GM19099 (cell line): ENCODE data around the gene PKP1.

Source experiments
- POLR2A ChIP-seq: IDR thresholded peaks from 3 replicates; pipeline ENCODE4 v1.6.1; 2011; ENCODE audit warnings: low read depth; ENCODE audit not compliant: insufficient read length; ENCODE audit errors: extremely low read depth

Gene PKP1

DNA sequence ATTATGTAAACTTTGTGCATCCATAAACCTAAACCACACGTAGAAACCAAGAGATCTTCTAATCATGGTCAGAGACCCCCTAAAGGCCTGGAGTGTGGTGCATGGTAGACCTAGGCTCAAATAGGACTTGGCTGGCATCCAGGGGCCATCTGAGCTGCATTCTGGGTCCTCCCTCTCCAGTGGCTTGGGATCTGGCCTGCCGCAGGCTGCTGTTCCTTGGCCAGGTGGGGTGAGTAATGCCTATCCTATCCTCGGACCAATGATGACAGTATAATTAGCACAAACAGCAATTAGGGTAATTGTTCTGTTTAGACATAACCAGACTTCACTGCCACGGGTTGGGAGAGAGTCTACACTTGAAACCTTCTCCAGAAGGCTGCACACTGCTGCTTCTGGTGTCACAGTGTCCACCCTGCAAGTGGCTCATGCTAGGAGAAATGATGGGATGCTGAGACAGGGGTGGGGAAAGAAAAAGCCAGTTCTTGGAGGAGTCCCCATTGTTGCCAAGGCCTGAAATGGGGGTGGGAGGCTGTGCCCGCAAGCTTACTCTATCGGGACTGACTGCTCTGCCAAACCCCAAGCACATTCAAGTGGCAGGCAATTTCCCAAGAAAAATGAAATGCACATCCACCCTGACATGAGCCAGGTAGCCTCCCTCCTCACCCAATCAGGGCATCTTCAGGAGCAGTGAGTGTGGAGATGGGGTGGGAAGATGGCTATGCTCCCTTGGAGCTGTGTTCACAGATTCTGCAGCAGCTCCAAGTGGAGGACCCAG, 12.5 kb upstream of the PKP1 start:
- no peak for TF ChIP-seq POLR2A

DNA sequence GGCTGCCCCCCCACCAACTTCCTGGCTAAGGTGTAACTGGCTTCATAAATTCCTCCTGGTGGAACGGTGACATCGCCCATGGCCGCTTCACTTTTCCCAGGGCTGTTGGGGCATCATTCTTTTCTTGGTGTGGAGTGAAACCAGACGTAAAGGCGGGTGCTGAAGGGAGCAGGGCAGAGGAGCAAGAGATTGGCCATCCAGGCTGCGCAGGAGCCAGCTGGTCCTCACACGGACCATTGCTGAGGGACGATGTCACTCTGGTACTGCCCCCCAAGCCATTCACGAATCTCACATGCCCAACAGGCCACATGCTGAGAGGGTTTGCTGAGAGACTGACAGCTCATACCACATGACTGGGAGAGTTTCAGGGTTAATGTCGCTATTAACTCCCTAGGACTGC, 10.5 kb upstream of the PKP1 start:
- TF ChIP-seq POLR2A: no peak

DNA sequence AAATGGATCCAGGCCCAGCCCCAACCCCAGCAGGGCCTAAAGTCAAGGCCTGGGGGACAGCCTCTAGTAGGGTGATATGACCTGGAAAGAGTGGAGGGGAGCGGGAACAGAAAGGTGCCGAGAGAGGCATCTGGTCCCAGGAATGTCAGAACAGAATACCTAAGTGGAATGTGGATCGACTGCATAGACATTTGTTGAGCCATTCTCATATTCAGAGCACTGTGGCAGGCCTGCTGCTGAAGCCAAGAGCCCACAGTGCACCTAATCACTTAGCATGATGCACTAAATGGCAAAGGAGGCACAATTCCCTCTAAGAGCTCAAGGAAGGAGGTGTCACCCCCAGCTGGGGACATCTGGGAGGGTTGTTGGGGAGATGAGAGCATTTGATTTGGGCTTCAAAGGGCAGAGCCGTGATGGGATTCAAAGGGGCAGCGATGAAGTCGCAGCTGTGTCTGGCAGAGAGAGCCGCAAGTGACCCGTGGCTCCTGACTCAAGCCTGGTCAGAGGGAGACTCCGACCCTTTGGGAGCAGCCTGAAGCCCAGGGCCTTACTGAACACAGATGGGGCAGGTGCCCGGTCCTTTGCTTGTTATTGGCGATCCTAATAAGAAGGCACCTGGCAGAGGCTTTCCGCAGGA, 8.6 kb upstream of the PKP1 start:
- TF ChIP-seq POLR2A: no peak

DNA sequence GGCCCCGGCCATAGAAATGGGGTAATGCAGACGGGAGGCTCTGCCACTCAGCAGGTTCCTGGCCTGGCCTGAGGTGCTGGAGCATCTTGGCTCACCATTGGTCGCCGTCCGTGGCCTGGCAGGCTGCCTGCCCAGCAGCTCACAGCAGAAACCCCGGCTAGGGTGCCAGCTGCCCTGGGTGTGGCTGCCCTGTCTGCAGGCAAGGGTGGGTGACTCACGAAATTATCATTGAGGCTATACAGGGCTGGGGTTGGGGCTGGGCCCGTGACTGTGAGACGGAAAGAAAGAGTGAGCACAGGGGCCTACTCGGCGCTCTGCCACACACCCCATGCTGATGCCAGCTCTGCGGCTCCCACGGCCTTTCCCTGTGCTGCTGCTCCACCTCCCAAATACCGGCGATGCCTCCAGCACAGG, 8.0 kb upstream of the PKP1 start:
- TF ChIP-seq POLR2A: no peak

DNA sequence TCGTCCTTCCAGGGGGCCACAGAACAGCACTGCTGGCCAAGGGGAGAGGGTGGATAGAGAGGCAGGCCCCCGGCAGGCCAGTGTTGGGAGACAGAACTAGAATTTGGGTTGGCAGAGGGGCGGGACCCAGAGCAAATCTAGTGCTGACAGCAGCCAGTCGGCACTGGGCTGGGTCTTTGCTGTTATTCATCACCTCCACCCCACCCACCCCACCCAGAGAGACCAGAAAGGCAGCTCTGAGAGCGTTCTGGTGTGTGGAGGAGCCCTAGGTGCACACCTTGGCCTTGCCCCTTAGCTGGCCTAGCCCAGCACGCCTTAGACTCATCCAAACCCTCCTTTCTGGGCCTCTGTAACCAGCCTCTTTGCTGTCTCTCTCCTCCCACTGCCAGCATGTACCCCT, 6.4 kb upstream of the PKP1 start:
- TF ChIP-seq POLR2A: no peak

DNA sequence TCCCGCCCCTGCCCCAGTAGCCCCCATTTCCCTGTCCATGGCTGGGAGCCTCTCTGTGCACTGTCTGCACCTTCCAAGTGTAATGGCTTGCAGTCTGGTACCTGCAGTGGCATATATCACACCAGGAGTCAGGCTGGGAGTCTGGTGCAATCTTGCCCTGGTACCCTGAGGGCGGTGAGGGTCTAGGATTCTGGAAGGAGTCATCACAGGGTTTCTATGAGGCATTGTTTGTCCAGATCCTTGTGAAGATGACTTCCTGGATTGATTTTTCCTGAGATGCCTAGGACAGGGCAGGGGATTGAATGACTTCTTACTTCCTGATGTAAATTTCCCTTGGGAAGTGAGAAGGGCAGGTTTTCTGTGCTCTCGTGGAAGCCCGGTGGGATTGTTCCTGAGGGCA, 5.9 kb upstream of the PKP1 start:
- TF ChIP-seq POLR2A: no peak

DNA sequence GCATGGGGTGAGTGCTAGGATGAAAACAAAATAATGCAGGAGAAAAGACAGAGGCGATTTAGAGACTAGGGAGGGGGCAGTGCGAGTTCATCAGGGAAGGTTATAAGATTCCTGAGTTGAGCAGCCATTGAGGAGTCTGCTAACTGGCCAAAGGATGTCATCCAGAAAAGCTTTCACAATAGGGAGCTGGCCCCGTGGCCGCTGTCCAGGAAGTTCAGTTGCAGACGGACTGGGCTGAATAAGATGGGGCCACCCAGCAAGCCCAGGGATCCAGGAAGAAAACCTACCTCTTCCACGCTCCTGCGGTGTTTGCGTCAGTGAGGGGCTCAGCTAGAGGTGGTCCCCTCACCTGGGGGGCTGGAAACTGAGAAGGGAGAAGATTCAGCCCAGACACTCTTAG, 4.0 kb upstream of the PKP1 start:
- TF ChIP-seq POLR2A: no peak

DNA sequence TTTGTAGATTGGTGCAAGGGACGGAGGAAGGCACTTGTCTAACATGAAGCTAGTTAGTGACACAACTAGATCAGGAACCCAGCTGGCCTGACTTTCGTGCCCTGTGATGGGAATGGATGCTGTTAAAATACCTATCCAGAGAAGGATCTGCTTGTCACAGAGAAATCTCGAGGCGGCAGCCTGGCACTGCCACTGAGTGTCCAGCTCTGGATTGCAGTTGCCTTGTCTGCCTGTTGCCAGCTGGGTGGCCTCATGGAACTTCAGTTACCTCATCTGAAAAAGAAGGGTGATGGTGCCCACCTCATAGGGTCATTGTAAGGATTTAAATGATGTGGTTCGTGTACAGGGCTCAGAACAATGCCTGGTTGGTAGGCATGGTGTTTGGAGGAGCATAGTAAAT, 2.4 kb upstream of the PKP1 start:
- no peak for TF ChIP-seq POLR2A

DNA sequence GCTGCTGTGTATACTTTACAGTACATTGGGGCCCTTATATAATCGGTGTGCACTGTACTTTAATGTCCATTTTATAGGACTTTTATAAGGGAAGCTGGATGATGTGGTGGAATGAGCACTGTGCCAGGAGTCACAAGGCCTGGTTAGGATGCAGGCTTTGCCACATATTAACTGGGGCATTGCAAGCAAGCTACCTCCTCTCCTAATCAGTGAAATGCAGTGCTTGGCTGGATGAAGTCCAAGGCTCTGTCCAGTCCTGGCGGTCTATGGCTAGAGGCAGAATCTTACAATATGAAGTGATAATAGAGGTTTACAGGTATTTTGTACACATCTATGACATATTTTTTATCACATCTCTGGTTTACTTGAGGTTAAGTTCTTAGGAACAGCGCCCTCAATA, 1.7 kb upstream of the PKP1 start:
- TF ChIP-seq POLR2A: no peak

DNA sequence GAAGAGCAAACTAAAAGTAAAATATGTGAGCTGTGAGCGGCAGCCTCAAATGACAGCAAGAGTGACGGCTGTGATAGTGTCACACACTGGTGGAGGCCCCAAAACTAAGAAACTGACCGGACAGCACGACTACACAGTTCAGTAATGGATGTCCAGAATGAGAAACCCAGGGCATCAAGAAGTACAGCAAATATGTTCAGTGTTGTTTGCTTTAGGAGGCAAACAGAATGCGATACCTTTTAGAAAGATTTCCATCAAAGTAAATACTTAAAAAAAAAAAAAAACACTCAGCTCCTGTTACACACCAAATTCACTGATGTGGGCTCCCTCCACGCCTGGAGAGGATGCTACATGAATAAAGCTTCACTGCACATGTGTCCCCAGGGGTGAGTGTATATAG, 1.1 kb upstream of the PKP1 start:
- TF ChIP-seq POLR2A: no peak

DNA sequence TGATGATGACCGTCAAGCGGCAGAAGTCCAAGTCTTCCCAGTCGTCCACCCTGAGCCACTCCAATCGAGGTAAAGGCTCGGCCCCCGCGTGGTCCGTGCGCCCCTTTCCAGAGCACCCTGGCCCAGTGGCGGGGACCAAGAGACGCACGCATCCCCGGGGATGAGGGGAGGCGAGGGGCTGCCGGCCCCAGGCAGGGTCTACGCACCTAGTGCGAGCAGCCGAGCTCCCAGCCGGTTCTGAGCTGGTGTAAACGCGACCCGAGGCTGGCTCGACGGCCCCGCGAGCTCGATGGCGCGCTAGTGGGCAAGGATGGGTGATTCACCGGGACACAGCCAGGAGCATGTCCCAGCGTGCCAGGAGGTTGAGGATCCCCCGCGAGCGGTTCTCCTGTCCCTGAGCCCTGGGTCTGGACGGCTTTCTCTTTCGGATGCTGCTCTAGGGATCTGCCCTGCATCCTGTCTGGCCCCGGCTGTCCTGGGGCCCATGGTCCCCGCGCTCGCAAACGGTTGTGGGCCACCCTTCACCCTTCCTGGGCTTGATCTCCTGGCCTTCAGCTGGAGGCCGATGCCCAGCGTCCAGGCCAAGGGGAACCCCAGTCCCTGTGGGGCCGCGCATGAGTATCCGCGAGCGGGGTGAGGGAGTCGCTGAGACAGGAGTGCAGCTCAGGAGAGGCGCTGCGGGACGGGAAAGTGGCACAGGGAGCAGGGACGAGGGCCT, 689 bp downstream of the PKP1 start:
- TF ChIP-seq POLR2A: no peak

DNA sequence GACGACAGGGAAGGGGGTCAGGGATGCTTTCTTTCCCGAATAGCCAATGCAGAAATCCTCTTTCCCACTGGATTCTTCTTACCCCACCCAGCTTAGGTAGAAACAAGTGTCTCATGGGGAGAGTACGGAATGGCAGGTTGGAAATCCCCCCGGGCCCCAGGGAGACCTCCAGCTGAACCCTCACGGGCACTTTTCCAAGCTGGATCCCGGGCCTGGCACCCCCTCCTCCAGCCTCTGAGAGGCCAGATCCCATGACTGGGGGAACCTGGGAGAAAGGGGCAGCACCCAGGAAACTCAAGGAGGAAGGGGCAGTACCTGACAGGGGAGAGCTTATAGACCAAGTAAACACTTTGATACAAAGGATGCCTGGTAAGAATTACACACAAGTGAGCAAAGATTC, 1.3 kb downstream of the PKP1 start:
- no peak for TF ChIP-seq POLR2A

DNA sequence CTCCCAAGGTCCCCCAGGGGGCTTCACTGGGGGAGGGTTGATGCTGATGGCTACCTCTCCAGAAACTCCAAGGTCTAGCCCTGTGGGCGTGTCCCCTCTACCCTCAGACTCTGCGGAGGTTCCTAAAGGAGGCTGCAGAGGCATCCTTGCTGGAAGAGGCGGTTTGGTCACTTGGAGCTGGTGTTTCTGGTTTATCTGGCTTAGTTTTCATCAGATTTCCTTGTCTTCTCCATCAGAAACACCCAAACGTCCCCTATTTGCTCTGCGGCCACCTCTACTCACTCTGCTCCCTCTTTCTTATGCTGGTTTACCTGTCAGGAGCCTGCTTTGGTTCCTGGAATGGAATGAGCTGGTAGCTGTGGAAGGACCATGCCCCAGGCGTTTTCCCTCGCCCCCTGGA, 2.5 kb downstream of the PKP1 start:
- no peak for TF ChIP-seq POLR2A

DNA sequence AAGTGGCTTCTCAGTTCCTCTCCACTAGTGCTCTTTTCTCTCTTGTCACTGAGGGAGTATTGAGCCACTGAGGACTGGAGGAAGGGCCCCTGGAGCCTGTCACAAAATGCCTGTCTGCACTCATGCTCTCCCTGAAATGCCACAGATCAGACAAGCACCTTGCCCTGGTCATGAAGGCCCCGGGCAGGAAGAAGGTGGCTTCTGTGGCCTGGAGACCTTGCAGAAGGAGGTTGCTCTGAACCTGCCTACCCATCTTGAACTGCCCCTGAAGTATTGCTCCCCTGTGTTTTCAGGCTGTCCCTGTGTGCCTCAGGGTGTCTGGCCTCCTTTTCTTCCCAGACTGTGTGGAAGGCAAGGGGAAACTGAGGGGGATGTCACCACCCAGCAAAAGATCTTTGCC, 3.1 kb downstream of the PKP1 start:
- TF ChIP-seq POLR2A: no peak

DNA sequence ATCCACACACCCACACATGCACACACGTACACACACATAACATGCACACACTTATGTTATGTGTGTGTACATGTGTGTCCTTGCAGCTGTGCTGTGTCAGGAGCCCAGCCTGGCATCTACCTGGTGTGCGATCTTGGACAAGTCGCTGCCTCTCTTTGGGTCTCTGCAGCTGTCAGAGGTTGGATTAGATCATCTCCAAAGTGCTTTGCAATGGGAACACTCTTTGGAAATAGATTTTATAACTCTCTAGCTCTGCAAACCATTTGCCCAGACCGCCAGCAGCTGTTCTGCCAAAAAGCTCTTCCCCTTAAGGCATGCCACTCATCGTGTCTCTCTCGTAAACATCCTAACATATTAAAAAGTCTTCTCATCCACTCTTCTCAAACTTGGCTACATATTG, 4.7 kb downstream of the PKP1 start:
- no peak for TF ChIP-seq POLR2A

DNA sequence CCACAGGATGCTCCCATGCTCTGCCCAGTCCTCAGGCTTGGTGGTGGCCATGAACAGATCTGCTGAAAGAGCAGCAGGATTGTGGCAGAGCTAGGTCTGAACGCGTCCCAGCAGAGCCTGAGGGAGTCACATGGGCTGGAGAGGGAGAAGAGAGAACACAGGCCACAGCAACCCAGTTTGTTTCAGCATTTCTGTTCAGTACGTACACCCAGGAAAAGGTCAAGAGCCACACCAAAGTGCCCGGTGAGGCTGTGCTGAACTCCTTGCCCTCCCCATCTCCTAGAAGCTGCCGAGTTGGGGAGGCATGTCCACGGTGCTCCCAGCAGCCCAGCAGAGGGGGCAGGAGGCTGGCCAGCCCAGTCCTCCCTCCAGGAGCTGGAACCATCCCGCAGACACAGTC, 5.5 kb downstream of the PKP1 start:
- no peak for TF ChIP-seq POLR2A
